Upper lobe of left lung (tissue), 4 donors: ENCODE results near the gene NAV2.

Experiments
- CTCF ChIP-seq, 6 experiments: fragments of 450-650 bp in 4 of 6; fragments of 200-600 bp in 2 of 6; sonication (generic) in 2 of 6; IDR thresholded peaks; one replicate each; pipeline ENCODE4 v1.5.1; 2016 to 2019; ENCODE audit warnings: antibody characterized with exemption in 6 of 6
- POLR2A ChIP-seq, 4 donors: fragments of 450-650 bp; IDR thresholded peaks; one replicate each; pipeline ENCODE4 v1.5.1; 2016 to 2017; ENCODE audit warnings: antibody characterized with exemption in 4 of 4, mild to moderate bottlenecking in 2 of 4

- TF ChIP-seq CTCF (IDR thresholded peaks at IDR 0.05) = no peak
- no peak for TF ChIP-seq POLR2A (IDR thresholded peaks at IDR 0.05)
Measured at GRCh38 chr11:19832901-19833300, 120.3 kb downstream of the NAV2 start.
